Activated T-cell treated with anti-CD3 and anti-CD28 coated beads for 24 hours (primary cell): ENCODE results near the gene RELN.
A peak's percentile ranks its signal among the peaks of the same experiment; 100 is the strongest.

ENCODE experiments used
- DNase-seq: peaks from one replicate; pipeline ENCODE4 v3.0.0-alpha.2; 2020; ENCODE audit warnings: low read depth

RELN gene

GRCh38 chr7:103480771-103481170 lies 508.7 kb downstream of the RELN start:
- DNase-seq = no peak

- DNase-seq = no peak
These were observed 514.5 kb downstream of the RELN start for GRCh38 chr7:103474956-103475355.

GRCh38 chr7:103469095-103469948 lies 520.1 kb downstream of the RELN start:
- DNase-seq = no peak

- DNase-seq = no peak
These were observed 522.6 kb downstream of the RELN start for GRCh38 chr7:103466814-103467213.

- no peak for DNase-seq
These were observed 527.1 kb downstream of the RELN start for GRCh38 chr7:103462358-103462757.

- peak; percentile 20 for DNase-seq
These were observed 542.1 kb downstream of the RELN start for GRCh38 chr7:103447073-103447960.

GRCh38 chr7:103446049-103446520 lies 543.4 kb downstream of the RELN start, which contains the start of gene SLC26A5:
Gene SLC26A5, minus strand, starts transcription at chr7:103446207. Its CDS starts 24,693 bp downstream, at chr7:103421514.
- no peak for DNase-seq

GRCh38 chr7:103445228-103446048 lies 544.0 kb downstream of the RELN start:
- DNase-seq = no peak

- no peak for DNase-seq
These were observed 549.8 kb downstream of the RELN start for GRCh38 chr7:103439661-103440060.

GRCh38 chr7:103437623-103438022 lies 551.8 kb downstream of the RELN start:
- DNase-seq = no peak

GRCh38 chr7:103432712-103433111 lies 556.7 kb downstream of the RELN start:
- no peak for DNase-seq

GRCh38 chr7:103425177-103425576 lies 564.3 kb downstream of the RELN start:
- DNase-seq = no peak

- DNase-seq = no peak
These were observed 565.8 kb downstream of the RELN start for GRCh38 chr7:103423467-103424179.
